HEK293T (cell line): ENCODE data around the gene SLC25A21.

Experiments
- CTCF ChIA-PET: fragments of 350-600 bp; formaldehyde crosslinking; extraction: SDS; loops from one replicate; lab custom pipeline; 2021; ENCODE audit warnings: antibody characterized with exemption, inconsistent platforms; lab: Yijun Ruan, JAX
- POLR2A ChIA-PET: fragments of 350-600 bp; formaldehyde crosslinking; extraction: SDS; loops from one replicate; lab custom pipeline; 2020; ENCODE audit warnings: antibody characterized with exemption, inconsistent platforms; lab: Yijun Ruan, JAX
- DNase-seq: peaks from one replicate; pipeline ENCODE4 v3.0.0; 2012; ENCODE audit warnings: mixed read lengths; ENCODE audit errors: extremely low spot score
- ARNT ChIP-seq: fragments of 450-650 bp; IDR thresholded peaks from 2 replicates; pipeline ENCODE4 v1.6.1; 2017; ENCODE audit warnings: mild to moderate bottlenecking
- BHLHE40 ChIP-seq: fragments of 450-650 bp; IDR thresholded peaks from 2 replicates; pipeline ENCODE4 v1.6.1; 2016; ENCODE audit warnings: mild to moderate bottlenecking, moderate library complexity, borderline replicate concordance
- CTBP1 ChIP-seq: fragments of 450-650 bp; IDR thresholded peaks from 2 replicates; pipeline ENCODE4 v1.6.1; 2016; ENCODE audit warnings: borderline replicate concordance
- ELF4 ChIP-seq: fragments of 450-650 bp; IDR thresholded peaks from 2 replicates; pipeline ENCODE4 v1.6.1; 2017; ENCODE audit warnings: antibody characterized with exemption
- FOXA1 ChIP-seq: fragments of 450-650 bp; IDR thresholded peaks from 2 replicates; pipeline ENCODE4 v1.6.1; 2016; ENCODE audit warnings: mild to moderate bottlenecking
- FOXK2 ChIP-seq: fragments of 450-650 bp; IDR thresholded peaks from 2 replicates; pipeline ENCODE4 v1.6.1; 2016; ENCODE audit warnings: mild to moderate bottlenecking
- FOXM1 ChIP-seq: fragments of 450-650 bp; IDR thresholded peaks from 2 replicates; pipeline ENCODE4 v1.6.1; 2017; ENCODE audit warnings: mild to moderate bottlenecking, borderline replicate concordance
- HDGF ChIP-seq: fragments of 450-650 bp; IDR thresholded peaks from 2 replicates; pipeline ENCODE4 v1.6.1; 2017; ENCODE audit warnings: antibody characterized with exemption, borderline replicate concordance
- L3MBTL2 ChIP-seq: fragments of 450-650 bp; conservative IDR thresholded peaks from 2 replicates; pipeline ENCODE4 v1.6.1; 2016; ENCODE audit warnings: mild to moderate bottlenecking
- LEF1 ChIP-seq: fragments of 450-650 bp; IDR thresholded peaks from 2 replicates; pipeline ENCODE4 v1.6.1; 2017; ENCODE audit warnings: mild to moderate bottlenecking, borderline replicate concordance
- NFRKB ChIP-seq: fragments of 450-650 bp; IDR thresholded peaks from 2 replicates; pipeline ENCODE4 v1.6.1; 2016; ENCODE audit warnings: mild to moderate bottlenecking, moderate library complexity
- SP1 ChIP-seq: fragments of 450-650 bp; IDR thresholded peaks from 2 replicates; pipeline ENCODE4 v1.6.1; 2017
- SUZ12 ChIP-seq: fragments of 450-650 bp; IDR thresholded peaks from 2 replicates; pipeline ENCODE4 v1.6.1; 2016; ENCODE audit warnings: mild to moderate bottlenecking
- TARDBP ChIP-seq: fragments of 450-650 bp; IDR thresholded peaks from 2 replicates; pipeline ENCODE4 v1.6.1; 2016
- ZNF384 ChIP-seq: fragments of 450-650 bp; IDR thresholded peaks from 2 replicates; pipeline ENCODE4 v1.6.1; 2016
- TF ChIP-seq, protein P1 (sequence below): fragments of 450-650 bp; IDR thresholded peaks from 2 replicates; pipeline ENCODE4 v1.6.1; 2016

The SLC25A21 gene

DNA sequence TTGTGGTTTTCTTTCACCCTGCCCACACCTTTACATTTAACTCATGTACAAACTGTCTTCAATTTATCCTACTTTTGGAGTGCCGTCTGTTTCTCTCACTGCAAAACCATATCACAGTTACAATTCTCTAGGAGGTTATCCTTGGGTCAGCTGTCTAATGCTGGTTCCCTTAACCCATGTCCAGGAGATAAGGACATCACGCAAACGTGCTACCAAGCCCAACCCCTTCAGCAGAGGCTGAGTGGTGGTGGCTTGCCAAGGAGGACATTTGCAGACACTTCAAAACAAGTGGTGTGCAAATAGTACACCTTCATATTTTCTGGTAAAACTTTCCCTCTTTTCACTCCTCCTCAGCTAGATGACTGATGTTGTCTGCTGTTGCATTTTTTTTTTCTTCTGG lies 342.9 kb downstream of the SLC25A21 start:
- CTCF ChIA-PET, result interaction anchor here (0.6 kb wide), 1 partner anchor 121 kb away, joined by 3 read pairs; no protein-coding TSS in a partner anchor
- no peak for DNase-seq
- POLR2A ChIA-PET, result no interaction called here

DNA sequence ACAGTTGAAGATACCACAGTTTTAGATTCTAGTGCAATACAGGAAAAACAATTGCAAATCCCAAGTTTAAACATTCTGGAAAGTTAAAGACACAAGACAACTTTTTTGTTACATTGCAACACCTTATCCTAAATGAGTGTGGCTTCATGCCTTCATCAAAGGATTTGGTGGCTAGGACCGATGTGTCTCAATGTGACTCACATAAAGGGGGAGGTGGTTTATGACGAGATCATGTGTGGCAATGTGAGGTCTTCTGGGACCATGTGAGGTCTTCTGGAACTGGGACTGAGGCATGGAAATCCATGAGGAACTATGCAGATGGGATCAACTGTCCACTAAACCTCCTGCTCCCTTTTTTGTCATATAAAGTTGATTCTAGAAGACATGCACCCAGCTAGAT lies 344.5 kb downstream of the SLC25A21 start:
- TF ChIP-seq BHLHE40, result no peak
- no peak for TF ChIP-seq FOXK2
- no peak for TF ChIP-seq LEF1
- no peak for TF ChIP-seq ARNT
- TF ChIP-seq, protein P1, sequence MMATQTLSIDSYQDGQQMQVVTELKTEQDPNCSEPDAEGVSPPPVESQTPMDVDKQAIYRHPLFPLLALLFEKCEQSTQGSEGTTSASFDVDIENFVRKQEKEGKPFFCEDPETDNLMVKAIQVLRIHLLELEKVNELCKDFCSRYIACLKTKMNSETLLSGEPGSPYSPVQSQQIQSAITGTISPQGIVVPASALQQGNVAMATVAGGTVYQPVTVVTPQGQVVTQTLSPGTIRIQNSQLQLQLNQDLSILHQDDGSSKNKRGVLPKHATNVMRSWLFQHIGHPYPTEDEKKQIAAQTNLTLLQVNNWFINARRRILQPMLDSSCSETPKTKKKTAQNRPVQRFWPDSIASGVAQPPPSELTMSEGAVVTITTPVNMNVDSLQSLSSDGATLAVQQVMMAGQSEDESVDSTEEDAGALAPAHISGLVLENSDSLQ, result no peak
- no peak for TF ChIP-seq CTBP1
- TF ChIP-seq SUZ12, result no peak
- TF ChIP-seq TARDBP, result no peak
- no peak for TF ChIP-seq FOXA1
- no peak for TF ChIP-seq SP1
- no peak for TF ChIP-seq ELF4
- no peak for TF ChIP-seq L3MBTL2
- TF ChIP-seq HDGF, result no peak
- no peak for TF ChIP-seq ZNF384
- no peak for TF ChIP-seq FOXM1
- no peak for TF ChIP-seq NFRKB
- no peak for DNase-seq
- ChIA-PET POLR2A (no interaction called here), CTCF (no interaction called here)

More for the DNA sequence above, 342.9 kb downstream of the SLC25A21 start:
- TF ChIP-seq BHLHE40 (no peak), L3MBTL2 (no peak), LEF1 (no peak), FOXM1 (no peak), ZNF384 (no peak), FOXA1 (no peak), FOXK2 (no peak), SUZ12 (no peak), NFRKB (no peak), SP1 (no peak), TARDBP (no peak), CTBP1 (no peak), ELF4 (no peak), HDGF (no peak), ARNT (no peak)
- TF ChIP-seq, protein P1, result no peak

DNA sequence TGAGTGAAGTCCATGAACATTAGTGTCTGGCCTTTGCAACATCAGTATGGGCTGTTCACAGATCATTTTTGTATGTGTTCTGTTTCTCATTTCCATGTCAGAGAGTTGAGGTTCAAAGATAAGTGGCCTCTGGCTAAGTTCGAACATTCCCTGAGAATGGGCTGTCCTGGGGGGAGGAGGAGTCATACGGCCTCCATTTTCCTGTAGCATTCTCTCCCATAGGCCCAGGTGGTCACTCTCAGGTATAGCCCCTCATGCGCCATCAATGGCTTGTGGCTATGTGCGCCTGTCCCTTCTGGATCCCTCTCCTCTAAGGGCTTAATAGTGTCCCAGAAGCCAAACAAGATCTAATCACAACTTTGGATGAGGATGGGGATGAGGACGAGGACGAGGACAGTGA lies 345.8 kb downstream of the SLC25A21 start:
- TF ChIP-seq L3MBTL2 (no peak), TARDBP (no peak), NFRKB (no peak), FOXM1 (no peak)
- DNase-seq, result no peak
- POLR2A ChIA-PET, result no interaction called here
- CTCF ChIA-PET, result interaction anchor here (0.6 kb wide), 1 partner anchor 9 kb away, joined by 6 read pairs; no protein-coding TSS in a partner anchor

DNA sequence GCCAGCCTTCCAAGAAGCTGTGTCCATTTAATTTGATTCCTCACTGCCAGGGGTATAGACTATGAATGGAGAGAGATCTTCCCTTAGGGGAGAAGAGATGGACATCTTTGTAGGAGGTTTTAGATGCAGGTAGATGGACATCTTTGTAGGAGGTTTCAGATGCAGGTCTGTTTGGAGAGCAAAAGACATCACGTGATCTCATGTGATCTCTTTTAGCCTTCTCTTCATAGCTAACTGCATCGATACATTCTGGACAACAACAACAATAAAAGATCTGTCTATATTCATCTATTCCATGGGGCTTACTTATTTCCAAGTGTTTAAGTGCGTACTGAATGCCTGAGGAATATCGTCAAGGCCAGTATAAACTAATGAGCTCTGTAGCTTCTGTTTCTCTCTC lies 347.6 kb downstream of the SLC25A21 start:
- no peak for DNase-seq
- ChIA-PET CTCF (interaction anchor here (0.7 to 1.2 kb wide), 2 partner anchors 17 to 77 kb away, joined by 3 to 5 read pairs; no protein-coding TSS in a partner anchor), POLR2A (no interaction called here)
- TF ChIP-seq, protein P1, result no peak
- TF ChIP-seq ARNT, result no peak
- no peak for TF ChIP-seq FOXK2

DNA sequence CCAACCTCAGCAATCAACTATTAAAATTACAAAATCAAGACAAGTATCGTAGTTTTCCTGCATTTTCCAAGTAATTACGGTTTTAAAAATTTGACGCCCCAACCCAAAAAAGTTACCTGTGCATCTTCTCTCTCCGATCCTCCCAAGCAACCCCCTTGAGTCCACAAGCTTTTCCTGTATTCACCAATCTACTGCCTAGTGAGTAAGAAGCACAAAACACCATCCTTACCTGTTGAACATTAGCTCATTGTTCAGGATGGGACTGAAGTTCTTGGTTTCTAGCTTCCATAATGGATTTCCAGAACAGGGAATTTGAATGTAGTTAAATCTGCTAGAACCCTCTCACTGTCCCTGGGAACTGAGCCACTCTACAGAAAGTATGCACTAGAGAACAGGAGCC lies 348.8 kb downstream of the SLC25A21 start:
- TF ChIP-seq FOXM1, result no peak
- TF ChIP-seq ZNF384, result no peak
- TF ChIP-seq L3MBTL2, result no peak
- no peak for TF ChIP-seq FOXK2
- no peak for TF ChIP-seq HDGF
- no peak for TF ChIP-seq FOXA1
- no peak for TF ChIP-seq CTBP1
- TF ChIP-seq NFRKB, result no peak
- no peak for TF ChIP-seq BHLHE40
- no peak for TF ChIP-seq LEF1
- no peak for TF ChIP-seq ARNT
- TF ChIP-seq, protein P1, result no peak
- no peak for TF ChIP-seq ELF4
- no peak for TF ChIP-seq SUZ12
- TF ChIP-seq TARDBP, result no peak
- TF ChIP-seq SP1, result no peak
- DNase-seq, result no peak
- POLR2A ChIA-PET, result no interaction called here
- CTCF ChIA-PET, result interaction anchor here (1.2 kb wide), 1 partner anchor 110 kb away, joined by 3 read pairs; no protein-coding TSS in a partner anchor

DNA sequence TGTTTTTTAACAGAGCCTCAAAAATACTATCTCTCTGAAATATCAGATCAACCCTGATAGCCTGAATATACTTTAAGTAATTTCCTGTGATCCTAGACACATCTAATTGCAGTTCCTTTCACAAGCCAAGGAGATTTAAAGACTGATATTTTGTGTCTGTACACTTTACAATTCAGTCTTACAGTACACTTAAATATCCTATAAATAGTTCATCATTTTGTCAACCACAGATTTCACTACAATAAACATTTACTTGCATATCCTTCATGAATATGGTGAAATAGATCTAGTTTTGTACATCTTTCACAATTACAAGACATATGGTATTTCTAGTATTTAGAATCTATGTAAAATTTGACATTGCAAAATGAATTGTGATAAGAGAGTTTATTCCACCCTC lies 349.7 kb downstream of the SLC25A21 start:
- ChIA-PET POLR2A (no interaction called here), CTCF (no interaction called here)
- DNase-seq, result no peak
- TF ChIP-seq ZNF384 (no peak), ELF4 (no peak), FOXM1 (no peak), NFRKB (no peak), FOXK2 (no peak), BHLHE40 (no peak), HDGF (no peak)
